Thyroid gland (tissue), 4 donors: Measurements from ENCODE around the gene RAI1. TPM values are rescaled to one million over a fixed set of nuclear protein-coding genes. Genes with fewer than 3 reads are reported as not detected.

Source experiments
- DNase-seq, 2 donors: peaks; one replicate each; pipeline ENCODE4 v3.0.0-alpha.2; 2019
- H3K27ac ChIP-seq, 3 donors: fragments of 200-600 bp; sonication (generic); 1 replicate in 2 of 3; 2 replicates in 1 of 3; pipeline ENCODE4 v1.5.1; 2016 to 2019; ENCODE audit warnings: mild to moderate bottlenecking in 1 of 3, moderate library complexity in 1 of 3
- H3K27me3 ChIP-seq: fragments of 200-600 bp; sonication (generic); one replicate; pipeline ENCODE4 v1.5.1; 2019
- H3K36me3 ChIP-seq, 2 donors: fragments of 200-600 bp; sonication (generic); one replicate each; pipeline ENCODE4 v1.5.1; 2016 to 2019
- H3K4me1 ChIP-seq, 2 donors: fragments of 200-600 bp; sonication (generic); one replicate each; pipeline ENCODE4 v1.5.1; 2017 to 2019
- H3K4me3 ChIP-seq, 3 donors: fragments of 200-600 bp; sonication (generic); replicated peaks in 1 of 3; 1 replicate in 2 of 3; 2 replicates in 1 of 3; pipeline ENCODE4 v1.5.1; 2016; ENCODE audit warnings: mild to moderate bottlenecking in 1 of 3
- H3K9me3 ChIP-seq: fragments of 200-600 bp; sonication (generic); one replicate; pipeline ENCODE4 v1.5.1; 2017
- CTCF ChIP-seq, 6 experiments: fragments of 200-600 bp in 3 of 6; fragments of 450-650 bp in 3 of 6; sonication (generic) in 3 of 6; IDR thresholded peaks; one replicate each; pipeline ENCODE4 v1.5.1; 2016 to 2019; ENCODE audit warnings: antibody characterized with exemption in 6 of 6, mild to moderate bottlenecking in 2 of 6, inconsistent platforms in 1 of 6, moderate library complexity in 1 of 6
- POLR2A ChIP-seq, 2 donors: fragments of 450-650 bp; IDR thresholded peaks; one replicate each; pipeline ENCODE4 v1.6.1; 2017; ENCODE audit warnings: antibody characterized with exemption in 2 of 2, mild to moderate bottlenecking in 2 of 2, moderate library complexity in 1 of 2
- WGBS, 2 donors: methylation state at CpG; one replicate each; pipeline ENCODE4 v1.1.5; 2017; 5-methylcytosine and 5-hydroxymethylcytosine counted together
- intact Hi-C: fragments of 100-400 bp; cut with DNase I; formaldehyde crosslinking; loops from one replicate; pipeline ENCODE4 v1.15.1; 2023
- total RNA-seq, 4 donors: library from RNA; depleted of rRNA; stranded (reverse); fragments of >200 nt; gene quantifications; one replicate each; pipeline ENCODE4 v1.2.3, GENCODE V29; 2016

The RAI1 gene
- total RNA-seq, 4 donors from 2014 or later = 19.1 to 52.3 (median 34.1) TPM

- Histone ChIP-seq H3K27me3 (no peaks in the 10 kb centered on the region), H3K4me3 (peak overlapping the region in 1 of 3 donors; percentile 33), H3K4me1 (peaks cover 37 to 56% of the 10 kb centered on the region in 2 donors), H3K9me3 (no peaks in the 10 kb centered on the region), H3K36me3 (no peaks in the 10 kb centered on the region), H3K27ac (peak overlapping the region; percentile 26 to 73 (median 43))
- TF ChIP-seq POLR2A (IDR thresholded peaks at IDR 0.05) (no peak), CTCF (IDR thresholded peaks at IDR 0.05) (no peak)
- intact Hi-C loops = no loop called here
- DNase-seq = peak; percentile 63
- WGBS, 2 donors = 32 to 43% methylated on average over 20 of the region's 36 CpGs
Measured at GRCh38 chr17:17725011-17725751, 43.9 kb downstream of the RAI1 start.

- H3K36me3 ChIP-seq = no peaks in the 10 kb centered on the region
- H3K27me3 ChIP-seq = no peaks in the 10 kb centered on the region
- H3K9me3 ChIP-seq = no peaks in the 10 kb centered on the region
- DNase-seq = no peak
- intact Hi-C loops = no loop called here
- WGBS, 2 donors = 71 to 94% methylated on average over 7 of the region's 7 CpGs
- peaks cover 35 to 58% of the 10 kb centered on the region in 2 donors for H3K4me1 ChIP-seq
- H3K27ac ChIP-seq = peak overlapping the region in 2 of 3 donors; percentile 26 to 48
- TF ChIP-seq CTCF (IDR thresholded peaks at IDR 0.05) (no peak), POLR2A (IDR thresholded peaks at IDR 0.05) (no peak)
- H3K4me3 ChIP-seq = no peak overlapping the region
Measured at GRCh38 chr17:17725752-17726457, 44.6 kb downstream of the RAI1 start.

GRCh38 chr17:17726458-17727060 lies 45.3 kb downstream of the RAI1 start:
- peak overlapping the region in 1 of 3 donors; percentile 48 for H3K27ac ChIP-seq
- peaks cover 35 to 58% of the 10 kb centered on the region in 2 donors for H3K4me1 ChIP-seq
- intact Hi-C loops = no loop called here

GRCh38 chr17:17727111-17727659 lies 45.9 kb downstream of the RAI1 start:
- WGBS, 2 donors = 92 to 93% methylated on average over 13 of the region's 13 CpGs
- intact Hi-C loops = no loop called here
- no peak for DNase-seq
- Histone ChIP-seq H3K27ac (no peak overlapping the region), H3K27me3 (no peaks in the 10 kb centered on the region), H3K4me3 (no peak overlapping the region), H3K4me1 (peaks cover 35 to 55% of the 10 kb centered on the region in 2 donors), H3K36me3 (no peaks in the 10 kb centered on the region), H3K9me3 (no peaks in the 10 kb centered on the region)
- TF ChIP-seq POLR2A (IDR thresholded peaks at IDR 0.05) (no peak), CTCF (IDR thresholded peaks at IDR 0.05) (no peak)

More at GRCh38 chr17:17726458-17727060, 45.3 kb downstream of the RAI1 start:
- Histone ChIP-seq H3K36me3 (no peaks in the 10 kb centered on the region), H3K4me3 (no peak overlapping the region), H3K27me3 (no peaks in the 10 kb centered on the region), H3K9me3 (no peaks in the 10 kb centered on the region)
- no peak for DNase-seq
- TF ChIP-seq POLR2A (IDR thresholded peaks at IDR 0.05) = no peak
- TF ChIP-seq CTCF (IDR thresholded peaks at IDR 0.05) = no peak
- 74 to 79% methylated on average over 6 of the region's 6 CpGs for WGBS, 2 donors
